DOHH2 (cell line): ENCODE measurements around the gene TWIST2.

Source experiments
- EZH2phosphoT487 ChIP-seq: fragments of 200-600 bp; sonication (generic); IDR thresholded peaks from 2 replicates; pipeline ENCODE4 v1.6.1; 2017; ENCODE audit warnings: borderline replicate concordance, mild to moderate bottlenecking, antibody characterized with exemption, low read length, moderate library complexity, mixed read lengths
- TF ChIP-seq, protein P1 (sequence below): fragments of 200-600 bp; sonication (generic); IDR thresholded peaks from one replicate; pipeline ENCODE4 v1.5.1; 2014; ENCODE audit warnings: antibody characterized with exemption, mild to moderate bottlenecking, low read depth, low read length; ENCODE audit not compliant: poor library complexity, severe bottlenecking

DNA sequence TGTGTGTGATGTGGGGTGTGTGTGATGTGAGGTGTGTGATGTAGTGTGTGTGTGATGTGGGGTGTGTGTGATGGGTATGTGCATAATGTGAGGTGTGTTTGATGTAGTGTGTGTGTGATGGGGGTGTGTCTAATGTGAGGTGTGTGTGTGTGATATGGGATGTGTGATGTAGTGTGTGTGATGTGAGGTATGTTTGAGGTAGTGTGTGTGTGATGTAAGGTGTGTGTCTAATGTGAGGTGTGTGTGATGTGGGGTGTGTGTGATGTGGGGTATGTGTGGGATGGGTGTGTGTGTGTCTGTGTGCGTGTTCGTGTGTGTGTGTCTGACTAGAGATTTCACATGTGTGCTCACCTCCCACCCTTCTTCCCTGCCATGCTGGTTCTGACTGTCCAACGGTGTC, 56.3 kb downstream of the TWIST2 start:
- TF ChIP-seq, protein P1, sequence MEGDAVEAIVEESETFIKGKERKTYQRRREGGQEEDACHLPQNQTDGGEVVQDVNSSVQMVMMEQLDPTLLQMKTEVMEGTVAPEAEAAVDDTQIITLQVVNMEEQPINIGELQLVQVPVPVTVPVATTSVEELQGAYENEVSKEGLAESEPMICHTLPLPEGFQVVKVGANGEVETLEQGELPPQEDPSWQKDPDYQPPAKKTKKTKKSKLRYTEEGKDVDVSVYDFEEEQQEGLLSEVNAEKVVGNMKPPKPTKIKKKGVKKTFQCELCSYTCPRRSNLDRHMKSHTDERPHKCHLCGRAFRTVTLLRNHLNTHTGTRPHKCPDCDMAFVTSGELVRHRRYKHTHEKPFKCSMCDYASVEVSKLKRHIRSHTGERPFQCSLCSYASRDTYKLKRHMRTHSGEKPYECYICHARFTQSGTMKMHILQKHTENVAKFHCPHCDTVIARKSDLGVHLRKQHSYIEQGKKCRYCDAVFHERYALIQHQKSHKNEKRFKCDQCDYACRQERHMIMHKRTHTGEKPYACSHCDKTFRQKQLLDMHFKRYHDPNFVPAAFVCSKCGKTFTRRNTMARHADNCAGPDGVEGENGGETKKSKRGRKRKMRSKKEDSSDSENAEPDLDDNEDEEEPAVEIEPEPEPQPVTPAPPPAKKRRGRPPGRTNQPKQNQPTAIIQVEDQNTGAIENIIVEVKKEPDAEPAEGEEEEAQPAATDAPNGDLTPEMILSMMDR, result no peak
- no peak for TF ChIP-seq EZH2phosphoT487
